Effector CD4-positive, alpha-beta T cell (primary cell): ENCODE results near the gene CYB5A.

Experiments
- DNase-seq: peaks from one replicate; pipeline ENCODE4 v3.0.0-alpha.2; 2020

CYB5A gene

DNA sequence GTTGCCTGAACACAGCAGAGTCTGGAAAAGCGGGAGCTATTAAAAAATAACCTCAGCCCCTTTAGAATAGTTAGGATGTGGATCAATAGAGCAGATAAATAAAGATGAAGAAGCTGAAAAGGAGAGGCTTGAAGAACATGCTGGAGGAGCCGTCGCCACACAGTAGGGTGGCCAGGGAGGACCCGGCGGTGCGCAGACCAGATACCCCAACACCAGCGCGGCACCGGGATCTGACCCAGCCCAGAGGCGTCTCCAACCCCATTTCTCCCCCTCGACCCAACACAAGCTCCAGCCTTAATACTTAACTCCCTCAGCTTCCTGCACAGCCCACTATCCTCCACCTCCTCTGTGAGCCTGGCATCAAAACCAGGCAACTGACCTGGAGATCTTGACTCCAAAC lies 16.0 kb downstream of the CYB5A start:
- DNase-seq = no peak

DNA sequence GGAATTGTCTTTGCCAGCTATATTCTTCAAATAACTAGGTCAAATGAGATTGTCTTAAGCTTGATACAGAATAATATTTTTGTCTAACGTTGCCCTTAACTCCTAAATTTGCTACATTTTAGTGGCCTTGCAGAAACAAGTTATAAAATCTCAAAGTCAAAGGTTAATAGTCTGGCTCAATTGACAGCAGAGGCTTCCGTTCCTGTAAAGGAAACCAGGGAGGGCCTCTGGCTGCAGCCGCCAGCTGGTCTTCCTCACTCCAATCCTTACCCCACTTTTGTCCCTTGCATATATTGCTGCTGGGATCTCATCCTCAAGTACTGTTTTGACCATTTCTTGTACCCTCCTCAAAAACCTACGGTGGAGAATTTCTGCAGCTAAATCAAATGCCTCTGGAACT lies 17.1 kb downstream of the CYB5A start:
- no peak for DNase-seq

DNA sequence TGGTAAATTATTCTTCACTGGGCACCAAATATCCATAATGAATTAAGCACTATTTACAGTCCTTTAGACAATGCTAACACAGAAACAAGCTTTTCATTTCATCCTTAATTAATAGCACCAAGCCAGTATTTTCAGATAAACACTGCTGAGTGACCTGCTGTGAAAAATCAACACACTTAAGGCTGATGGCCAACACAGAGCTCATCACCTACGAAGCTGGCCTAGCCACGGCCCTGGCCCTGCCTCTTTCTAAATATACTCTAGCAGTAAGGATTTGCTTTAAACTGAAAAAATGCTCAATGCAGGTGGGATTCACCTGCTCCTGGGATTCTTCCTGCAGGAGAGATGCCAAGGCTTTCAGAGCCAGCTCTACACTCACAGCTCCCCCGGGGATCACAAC lies 18.4 kb downstream of the CYB5A start:
- no peak for DNase-seq

DNA sequence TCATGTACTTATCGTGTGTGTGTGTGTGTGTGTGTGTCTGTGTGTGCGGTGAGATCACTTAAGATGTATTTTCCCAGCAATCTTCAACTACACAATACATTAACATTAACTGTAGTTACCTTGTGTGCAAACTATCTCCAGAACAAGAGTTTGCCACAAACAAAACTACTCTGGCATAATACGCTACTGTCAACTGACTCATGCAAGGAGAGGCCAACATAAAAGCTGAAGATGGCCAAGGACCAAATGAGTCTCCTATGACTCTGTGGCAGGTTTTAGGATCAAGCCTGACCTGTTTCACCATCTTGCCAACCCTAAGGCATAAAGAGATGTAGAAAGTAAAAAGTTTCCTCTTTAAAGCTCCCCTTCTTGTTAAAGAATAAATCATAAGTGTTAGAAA lies 20.1 kb downstream of the CYB5A start:
- no peak for DNase-seq

DNA sequence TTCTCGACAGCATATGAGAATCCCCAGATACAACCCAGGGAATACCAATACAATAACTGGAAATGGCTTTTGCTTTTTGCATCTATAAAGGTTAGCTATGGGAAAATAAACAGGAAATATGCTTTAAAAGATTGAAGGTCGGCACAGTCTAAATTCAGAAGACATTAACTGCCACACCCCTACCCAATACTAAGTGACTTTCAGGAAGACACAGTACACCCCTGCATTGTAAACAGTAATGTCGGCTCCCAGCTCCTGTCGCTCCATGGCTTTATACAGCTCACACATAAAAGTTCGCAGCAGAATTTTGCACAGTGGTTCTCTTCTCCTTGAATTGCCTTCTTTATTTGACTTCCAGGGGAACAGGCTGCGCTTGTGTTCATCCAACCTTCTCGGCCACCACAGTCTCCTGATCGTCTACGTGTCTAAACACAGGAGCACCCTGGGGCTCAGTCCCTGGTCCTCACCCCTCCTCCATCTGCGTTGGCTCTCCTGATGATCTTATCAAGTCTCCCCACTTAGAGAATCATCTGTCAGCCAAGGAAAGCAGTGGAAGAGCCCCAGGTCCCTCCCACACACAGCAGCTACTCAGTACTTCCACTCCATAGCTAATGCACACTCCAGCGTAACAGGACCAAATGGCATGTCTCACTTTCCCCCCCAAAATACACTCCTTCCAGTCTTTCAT lies 22.7 kb downstream of the CYB5A start:
- DNase-seq = no peak

DNA sequence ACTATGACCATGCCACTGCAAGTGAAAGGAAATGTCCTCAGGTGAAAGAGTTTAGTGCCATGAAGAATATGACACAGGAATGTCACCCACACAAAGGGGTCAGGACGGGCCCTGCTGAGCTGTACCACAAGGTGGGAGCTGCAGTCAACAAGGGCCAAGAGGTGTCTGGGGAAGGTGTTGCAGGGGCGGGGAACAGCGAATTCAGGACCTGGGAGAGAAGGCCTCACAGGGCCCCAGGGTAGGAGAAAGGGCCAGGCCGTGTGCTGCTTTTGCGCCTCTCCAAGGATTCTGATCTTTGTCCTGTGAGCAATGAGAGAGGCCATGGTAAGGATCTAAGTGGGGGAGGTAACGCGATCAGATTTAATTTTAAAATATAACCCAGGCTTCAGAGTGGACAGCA lies 23.6 kb downstream of the CYB5A start:
- no peak for DNase-seq

DNA sequence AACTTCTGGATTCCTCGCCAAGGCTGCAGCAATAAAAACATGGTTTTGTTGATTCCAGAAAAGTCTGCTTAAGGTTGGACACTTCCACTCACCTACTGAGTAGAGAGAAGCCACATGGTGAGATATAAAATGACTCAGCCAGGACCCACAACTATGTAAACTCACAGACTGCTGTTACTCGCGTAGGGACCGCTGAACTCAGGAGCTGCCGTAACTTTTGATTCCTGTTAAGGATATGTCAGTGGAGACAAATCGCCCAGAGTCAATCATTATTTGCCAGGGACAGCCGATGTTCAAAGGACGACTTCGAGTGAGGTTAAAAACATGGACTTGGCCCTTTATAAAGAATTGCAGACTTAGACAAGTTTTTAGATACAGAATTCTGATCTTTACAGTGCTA lies 25.6 kb downstream of the CYB5A start:
- DNase-seq = no peak

DNA sequence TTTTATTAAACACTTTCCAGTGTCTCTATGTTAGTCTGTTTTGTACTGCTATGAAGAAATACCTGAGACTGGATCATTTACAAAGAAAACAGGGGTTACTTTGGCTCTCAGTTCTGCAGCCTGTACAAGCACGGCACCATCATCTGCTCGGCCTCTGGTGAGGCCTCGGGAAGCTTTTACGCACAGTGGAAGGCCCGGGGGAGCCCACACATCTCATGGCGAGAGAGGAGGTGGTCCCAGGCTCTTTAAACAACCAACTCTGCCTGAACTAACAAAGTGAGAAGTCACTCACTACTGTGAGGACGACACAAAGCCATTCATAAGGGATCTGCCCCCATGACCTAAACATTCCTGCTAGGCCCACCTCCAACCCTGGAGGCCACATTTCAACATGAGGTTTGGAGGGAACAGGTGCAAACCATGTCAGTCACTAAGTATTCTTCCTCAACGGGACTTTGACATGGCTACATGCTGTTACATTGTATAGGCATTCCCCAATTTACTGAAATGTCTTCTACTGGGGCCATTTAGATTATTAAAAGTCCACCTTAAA lies 26.1 kb downstream of the CYB5A start:
- no peak for DNase-seq

DNA sequence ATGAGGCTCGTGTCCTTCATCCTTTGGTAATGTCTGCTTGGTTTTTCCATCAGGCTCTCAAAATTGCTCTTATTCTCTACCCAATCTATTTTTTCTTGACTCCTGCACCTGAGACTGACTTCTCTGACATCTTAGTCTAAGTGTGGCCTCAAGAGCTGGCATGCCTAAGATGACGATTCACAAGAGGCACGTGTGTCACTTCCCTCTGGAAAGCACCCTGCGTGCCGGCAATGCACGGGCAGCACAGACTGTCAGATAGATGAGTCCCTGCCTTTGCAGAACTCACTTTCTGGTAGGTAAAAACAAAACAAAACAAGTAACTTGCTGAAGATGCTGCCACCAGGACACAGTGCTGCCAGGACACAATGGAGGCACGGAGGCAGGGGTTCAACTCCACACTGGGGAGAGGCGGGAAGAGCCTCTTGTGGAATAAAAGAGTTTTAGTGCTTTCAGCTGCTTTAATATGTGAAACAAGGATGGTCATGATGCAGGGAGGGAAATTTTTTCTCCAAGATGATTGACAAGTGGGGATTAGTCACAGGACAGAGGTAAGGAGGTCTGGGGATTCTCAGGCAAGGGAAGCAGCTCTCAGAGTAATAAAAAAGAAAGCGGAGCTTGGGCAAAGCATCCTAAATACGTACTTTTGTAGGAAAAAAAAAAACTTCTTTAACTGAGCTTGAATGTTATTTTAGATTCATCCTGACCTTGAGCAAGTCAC lies 27.3 kb downstream of the CYB5A start:
- DNase-seq = no peak

DNA sequence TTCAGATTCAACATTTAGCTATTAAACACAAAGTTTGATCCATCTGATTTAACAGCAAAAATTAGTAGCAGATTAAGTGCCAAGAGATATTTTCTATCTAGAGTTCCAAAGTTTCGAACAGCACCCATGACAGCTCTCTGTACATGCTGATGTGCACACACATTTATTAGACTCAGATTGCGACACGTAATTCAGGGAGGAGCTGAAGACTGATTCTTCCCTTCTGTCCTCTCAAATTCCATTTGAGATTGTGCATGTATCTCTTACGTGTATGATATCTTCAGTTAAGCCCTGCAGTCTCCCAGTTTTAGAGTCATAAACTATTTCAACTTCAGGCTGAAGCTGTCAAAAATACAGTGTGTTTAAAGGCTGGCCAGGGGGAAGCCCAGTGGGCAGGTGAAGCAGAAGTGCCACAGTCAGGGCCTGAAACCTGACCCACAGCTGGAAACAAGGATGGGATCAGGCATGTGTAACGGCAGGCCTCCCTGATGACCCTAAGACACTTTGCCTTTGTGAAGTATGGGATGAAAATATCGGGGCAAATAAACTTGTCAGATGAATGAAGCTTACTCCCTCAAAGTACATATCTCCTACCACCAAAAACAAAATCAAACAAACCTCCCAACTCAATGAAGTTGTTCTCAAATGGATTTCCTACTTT lies 30.6 kb downstream of the CYB5A start:
- no peak for DNase-seq

DNA sequence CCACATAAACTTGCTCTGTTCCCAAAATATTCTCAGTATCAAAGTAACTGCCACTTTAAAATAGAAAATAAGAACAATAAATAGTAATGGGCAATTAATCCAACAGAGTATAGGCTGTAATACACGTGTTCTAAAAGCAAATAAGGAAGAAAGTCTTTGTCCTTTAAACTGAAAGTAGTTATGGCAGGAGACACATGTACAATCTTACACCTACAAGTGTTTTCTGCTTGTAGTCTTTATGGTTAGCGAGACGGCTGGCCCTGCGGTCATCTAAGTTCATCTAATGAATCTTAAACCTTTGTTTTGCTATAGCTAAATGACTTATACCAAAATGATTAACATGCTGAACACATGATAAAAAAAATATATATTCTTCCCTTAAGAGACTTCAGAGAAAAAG lies 32.4 kb downstream of the CYB5A start:
- no peak for DNase-seq

DNA sequence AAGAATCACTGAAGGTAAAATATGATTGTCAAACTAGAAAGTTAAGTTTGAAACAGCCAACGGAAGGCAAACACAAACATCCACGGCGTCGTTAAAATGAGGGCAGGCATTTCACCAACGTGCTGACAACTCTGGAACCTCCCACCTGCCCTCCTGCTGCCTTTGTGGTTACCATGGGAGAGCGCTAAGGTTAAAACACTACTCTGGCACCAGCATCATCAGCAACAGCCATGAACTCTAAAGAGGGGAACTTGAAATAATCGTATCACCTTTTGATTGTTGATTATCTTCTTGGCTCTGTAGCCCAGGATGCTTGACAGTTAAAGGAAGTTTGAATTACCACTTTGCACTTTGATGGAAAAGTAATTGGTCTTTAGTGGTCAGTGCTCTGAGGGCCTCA lies 34.7 kb downstream of the CYB5A start:
- DNase-seq = no peak

DNA sequence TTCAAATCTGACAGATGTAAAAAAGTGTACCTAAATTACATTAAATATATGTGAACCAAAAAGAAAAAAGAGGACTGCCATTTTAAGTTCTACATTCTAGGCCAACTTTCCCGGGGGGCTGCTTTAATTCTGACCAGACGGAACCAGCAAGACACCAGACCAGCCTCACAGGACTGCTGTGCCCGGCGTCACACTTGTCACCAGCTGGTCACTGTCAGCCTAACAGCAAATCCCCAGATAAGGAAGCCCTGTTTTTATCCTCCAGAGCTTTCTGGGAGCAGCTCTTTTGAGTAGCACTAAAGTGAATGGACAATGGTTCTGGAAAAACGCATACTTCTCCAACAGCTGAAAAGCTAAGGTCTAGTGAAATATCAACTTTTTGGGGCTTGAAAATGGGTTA lies 35.6 kb downstream of the CYB5A start:
- no peak for DNase-seq

DNA sequence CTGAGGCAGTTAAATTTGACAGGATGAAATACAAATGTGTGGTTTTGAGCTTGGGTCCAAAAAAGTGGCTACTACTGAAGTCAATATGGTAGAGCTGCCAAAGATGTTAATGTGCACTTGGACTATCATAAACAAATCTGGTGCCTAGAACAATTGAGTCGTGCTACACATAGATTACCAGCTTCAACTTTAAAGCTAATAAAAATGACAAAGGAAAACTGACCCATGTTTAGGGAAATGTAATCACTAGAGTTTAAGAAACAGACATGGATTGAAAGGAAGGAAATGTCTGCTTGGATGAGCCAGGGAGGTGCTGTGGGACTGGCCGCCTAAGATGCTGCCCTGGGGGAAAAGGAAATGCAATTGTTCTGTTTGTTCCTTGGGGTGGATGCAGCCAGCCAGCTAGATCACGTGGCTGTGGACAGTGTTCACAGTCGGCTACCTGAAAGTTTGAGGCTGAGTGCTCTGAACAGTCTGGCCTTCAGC lies 36.6 kb downstream of the CYB5A start:
- DNase-seq = no peak

DNA sequence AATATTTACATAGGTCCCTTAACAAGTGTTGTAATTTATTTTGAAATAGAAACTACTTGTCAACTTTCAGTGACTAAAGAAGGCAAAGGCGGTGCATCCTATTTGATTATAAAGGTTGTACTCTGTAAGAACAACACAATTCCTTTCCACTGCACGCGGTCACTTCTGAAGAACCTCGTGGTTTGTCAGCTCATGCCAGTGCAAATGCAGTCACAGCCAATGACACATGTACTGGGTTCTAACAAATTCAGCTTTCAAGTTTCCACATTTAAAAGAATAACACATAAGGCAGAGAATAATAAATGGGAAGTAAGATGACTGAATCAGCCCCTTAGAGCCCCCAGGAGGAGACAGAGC lies 39.7 kb downstream of the CYB5A start:
- DNase-seq = no peak

DNA sequence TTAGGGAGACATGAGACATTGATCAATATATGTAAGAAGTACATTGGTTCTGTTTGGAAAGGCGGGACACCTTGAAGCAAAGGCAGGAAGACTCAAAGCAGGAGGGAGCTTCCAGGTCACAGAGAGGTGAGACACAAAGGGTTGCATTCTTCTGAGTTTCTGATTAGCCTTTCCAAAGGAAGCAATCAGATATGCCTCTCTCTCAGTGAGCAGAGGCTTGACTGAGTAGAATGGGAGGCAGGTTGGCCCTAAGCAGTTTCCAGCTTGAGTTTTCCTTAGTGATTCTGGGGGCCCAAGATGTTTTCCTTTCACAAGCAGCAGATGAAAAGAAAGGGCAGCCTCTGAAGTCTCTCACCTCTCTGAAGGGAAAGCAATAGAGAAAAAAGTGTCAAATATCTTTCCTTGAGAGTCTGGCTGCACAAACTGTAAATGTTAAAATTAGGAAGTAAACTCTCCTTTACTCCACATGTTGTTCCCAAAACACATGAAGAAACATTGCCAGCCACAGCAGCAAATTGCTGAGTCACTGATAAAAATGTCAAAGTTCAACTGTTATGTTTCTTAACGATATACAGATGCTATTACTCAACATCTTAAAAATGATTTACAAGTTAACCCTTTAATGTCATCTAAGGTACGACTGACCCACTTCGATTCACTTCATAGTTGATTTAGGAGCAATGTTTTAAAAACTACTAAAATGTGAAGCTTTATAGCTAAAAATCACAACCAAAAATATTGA lies 40.3 kb downstream of the CYB5A start:
- no peak for DNase-seq

DNA sequence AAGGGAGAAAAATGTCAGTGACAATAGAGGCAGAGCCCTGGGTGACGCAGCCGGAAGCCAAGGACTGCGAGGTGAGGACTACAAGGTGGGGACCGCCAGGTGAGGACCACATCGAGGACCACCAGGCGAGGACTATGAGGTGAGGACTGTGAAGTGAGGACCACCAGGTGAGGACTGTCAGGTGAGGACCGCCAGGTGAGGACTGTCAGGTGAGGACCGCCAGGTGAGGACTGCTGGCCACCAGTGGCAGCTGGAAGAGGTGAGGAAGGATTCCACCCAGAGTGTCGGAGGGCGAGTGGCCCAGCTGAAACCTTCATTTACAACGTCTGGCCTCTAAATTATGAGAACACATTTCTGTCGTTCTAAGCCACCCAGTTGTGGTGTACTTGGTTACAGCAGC lies 41.6 kb downstream of the CYB5A start:
- DNase-seq = no peak

DNA sequence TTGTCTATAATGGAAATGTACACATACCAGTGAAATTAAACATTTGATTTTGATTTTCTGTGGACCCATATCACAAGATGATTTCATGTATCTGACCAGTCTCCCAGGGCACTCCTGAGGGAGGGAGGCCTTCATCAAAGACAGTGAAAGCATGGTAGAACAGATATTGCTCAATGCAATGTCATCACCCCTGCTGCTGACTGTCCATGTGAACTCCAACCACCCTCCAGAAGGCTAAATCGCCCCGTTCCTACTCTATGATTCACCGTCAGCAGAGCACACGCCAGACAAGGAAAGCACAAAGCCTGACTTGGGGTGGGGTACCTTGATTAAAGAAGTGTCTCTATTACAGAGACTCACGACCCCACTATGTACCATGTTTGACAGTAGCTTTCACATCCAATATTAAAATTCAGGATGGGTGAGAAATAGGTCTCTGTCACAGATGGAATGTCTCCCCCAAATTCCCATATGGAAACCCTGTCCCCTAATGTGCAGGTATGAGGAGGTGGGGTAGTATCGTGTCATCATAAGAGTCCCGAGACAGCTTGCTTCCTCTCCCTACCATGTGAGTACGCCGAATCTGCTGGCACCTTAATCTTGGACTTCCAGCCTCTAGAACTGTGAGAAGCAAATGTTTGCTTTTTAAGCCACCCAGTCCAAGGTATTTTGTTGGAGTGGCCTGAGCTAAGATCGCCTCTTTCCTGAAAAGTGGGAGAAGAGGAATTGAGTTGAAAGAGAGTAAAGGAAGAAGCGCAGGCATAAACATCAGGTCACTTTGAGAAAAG lies 42.4 kb downstream of the CYB5A start:
- DNase-seq = no peak

DNA sequence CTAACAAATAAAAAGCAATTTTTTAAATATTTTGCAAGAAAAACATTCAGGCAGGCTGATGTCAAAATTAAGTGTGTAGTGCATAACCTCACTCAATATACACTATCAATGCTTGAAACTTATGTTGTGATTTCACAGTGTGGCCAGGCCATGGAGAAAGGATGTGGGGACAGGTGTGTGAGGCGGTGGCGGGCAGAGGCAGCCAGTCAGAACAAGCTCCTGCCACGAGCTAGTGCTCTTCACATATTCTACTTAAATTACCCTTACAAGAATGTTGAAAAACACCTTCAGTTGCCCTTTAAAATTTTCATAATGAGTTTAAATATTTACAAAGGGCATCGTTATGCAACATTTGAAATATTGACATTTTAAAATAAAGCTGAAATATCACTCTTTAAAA lies 43.2 kb downstream of the CYB5A start:
- no peak for DNase-seq

DNA sequence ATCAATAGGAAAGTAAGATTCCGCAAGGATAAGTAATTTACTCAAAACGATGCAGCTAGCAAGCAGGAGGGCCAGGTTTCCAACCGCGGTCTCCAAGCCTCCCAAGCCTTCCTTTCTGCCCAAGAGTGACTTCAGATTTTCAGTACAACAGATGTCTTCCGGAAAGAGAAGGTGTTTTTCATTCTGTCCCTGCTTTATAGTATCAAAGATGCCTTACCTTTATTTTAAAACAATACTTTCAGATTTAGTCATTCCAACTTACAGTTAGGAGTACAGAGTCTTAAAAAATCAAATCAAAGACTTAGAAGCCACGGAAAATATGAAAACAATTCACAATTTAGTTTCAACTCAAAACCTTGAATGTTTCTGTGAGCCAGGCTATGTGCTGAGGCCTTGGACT lies 43.6 kb downstream of the CYB5A start:
- DNase-seq = no peak

DNA sequence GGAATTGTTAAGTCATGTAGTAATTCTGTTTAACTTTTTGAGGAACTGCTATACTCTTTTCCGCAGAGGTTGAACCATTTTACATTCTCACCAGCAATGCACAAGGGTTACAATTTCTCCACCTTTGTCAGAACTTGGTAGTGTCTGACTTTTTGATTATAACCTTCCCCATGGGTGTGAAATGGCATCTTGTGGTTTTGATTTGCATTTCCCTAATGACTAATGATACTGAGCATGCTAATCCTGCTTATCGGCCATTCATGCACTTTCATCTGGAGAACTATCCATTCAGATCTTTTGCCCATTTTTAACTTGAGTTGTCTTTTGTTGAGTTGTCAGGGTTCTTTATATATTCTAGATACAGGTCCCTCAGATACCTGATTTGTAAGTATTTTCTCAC lies 47.2 kb downstream of the CYB5A start:
- no peak for DNase-seq

DNA sequence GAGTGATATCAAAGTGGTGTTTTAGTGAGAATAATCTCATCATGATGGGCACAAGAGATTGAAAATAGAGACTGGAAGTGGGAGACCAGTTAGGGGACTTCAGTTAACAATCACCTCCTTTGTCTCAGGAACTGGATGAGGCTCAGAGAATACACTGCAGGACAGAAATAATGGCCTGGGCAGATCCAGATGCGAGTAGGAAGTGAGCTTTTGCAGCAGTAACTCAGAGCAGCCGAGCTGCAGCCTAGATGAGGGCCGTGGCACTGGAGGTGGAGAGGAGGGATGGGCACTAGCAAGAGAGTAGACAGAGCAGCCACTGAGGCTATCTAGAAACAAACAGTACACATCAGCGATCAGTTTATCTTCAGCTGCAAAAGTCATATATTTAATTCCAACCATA lies 48.6 kb downstream of the CYB5A start:
- DNase-seq = no peak
